WI38 (cell line): ENCODE measurements around the gene DLGAP1.

Source experiments
- H3K4me3 ChIP-seq: 2 replicates; pipeline ENCODE4 v1.5.1; 2011; ENCODE audit warnings: low read depth, mild to moderate bottlenecking, control low read depth, low read length
- TF ChIP-seq, protein P1 (sequence below): IDR thresholded peaks from 2 replicates; pipeline ENCODE4 v1.5.1; 2012; ENCODE audit warnings: low read depth, mild to moderate bottlenecking, control low read depth, low read length

Gene DLGAP1

DNA sequence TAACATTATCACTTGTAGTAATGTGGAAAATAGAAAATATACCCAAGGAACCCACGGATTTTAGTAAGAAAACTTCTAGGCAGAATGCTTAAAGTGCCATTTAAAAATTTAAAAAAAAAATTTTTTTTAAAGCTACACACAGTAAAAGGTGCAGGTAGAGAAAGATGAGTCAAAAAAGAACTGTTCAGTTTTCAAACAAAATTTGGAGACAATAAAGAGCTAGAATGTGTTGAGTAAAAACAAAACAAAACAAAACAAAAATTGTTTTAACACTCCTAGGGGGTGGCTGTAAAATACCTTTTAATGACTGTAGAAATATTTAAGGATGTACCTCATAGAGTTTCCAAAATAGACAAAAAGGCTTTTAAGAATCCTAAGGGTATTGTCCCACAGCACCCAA is 793.1 kb downstream of the DLGAP1 start:
- TF ChIP-seq, protein P1, sequence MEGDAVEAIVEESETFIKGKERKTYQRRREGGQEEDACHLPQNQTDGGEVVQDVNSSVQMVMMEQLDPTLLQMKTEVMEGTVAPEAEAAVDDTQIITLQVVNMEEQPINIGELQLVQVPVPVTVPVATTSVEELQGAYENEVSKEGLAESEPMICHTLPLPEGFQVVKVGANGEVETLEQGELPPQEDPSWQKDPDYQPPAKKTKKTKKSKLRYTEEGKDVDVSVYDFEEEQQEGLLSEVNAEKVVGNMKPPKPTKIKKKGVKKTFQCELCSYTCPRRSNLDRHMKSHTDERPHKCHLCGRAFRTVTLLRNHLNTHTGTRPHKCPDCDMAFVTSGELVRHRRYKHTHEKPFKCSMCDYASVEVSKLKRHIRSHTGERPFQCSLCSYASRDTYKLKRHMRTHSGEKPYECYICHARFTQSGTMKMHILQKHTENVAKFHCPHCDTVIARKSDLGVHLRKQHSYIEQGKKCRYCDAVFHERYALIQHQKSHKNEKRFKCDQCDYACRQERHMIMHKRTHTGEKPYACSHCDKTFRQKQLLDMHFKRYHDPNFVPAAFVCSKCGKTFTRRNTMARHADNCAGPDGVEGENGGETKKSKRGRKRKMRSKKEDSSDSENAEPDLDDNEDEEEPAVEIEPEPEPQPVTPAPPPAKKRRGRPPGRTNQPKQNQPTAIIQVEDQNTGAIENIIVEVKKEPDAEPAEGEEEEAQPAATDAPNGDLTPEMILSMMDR, result no peak
- H3K4me3 ChIP-seq, result no peak overlapping the region

DNA sequence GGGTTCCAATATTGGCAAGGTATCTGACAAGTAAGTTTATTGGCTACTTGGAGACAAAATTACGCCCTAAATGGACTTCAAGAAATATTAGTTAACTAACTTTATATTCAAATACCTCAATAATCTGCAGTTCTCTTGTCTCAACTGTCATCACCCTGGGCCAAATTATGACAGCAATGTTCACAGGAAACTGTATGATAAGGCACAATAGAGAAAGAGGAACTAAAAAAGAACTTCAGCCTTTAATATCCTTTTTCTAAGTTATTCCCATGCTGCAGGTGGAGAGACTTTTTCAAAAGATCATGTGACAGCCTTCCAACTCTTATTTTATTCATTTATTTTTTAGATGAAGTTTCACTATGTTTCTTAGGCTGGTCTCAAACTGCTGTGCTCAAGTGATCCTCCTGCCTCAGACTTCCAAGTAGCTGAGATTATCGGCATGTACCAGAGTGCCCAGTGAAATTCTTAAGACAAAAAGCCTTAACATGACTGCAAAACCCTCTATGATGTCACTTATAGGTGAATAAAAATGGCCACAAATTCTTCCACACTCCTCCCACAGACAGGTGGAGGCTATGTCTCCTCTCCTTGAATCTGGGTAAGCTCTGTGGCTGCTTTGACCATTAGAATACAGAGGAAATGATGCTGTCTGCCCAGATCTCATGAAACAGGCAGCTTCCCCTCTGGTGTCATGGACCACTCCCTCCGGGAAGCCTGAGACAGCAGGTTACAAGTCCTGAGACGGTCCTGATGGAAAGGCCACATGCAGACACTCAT is 794.2 kb downstream of the DLGAP1 start:
- no peak overlapping the region for H3K4me3 ChIP-seq
- TF ChIP-seq, protein P1, result no peak

DNA sequence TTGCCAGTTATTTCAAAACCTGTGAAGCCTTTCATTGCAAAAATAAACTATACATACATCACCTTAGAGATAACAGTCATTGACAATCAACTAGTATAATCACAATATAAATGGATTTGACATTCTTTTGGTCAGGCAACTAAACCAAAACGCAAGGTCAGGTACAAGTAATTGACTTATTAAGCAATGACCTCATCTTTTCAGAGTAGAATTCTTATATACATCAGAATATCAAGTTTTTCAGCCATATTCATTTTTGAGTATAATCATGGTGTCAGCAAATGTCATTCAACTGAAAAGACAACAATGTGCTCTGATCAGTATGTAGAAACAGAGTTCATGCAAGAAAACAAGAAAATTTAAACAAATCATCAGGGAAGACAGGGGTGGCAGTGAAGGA is 796.6 kb downstream of the DLGAP1 start:
- TF ChIP-seq, protein P1, result no peak
- H3K4me3 ChIP-seq, result no peak overlapping the region

DNA sequence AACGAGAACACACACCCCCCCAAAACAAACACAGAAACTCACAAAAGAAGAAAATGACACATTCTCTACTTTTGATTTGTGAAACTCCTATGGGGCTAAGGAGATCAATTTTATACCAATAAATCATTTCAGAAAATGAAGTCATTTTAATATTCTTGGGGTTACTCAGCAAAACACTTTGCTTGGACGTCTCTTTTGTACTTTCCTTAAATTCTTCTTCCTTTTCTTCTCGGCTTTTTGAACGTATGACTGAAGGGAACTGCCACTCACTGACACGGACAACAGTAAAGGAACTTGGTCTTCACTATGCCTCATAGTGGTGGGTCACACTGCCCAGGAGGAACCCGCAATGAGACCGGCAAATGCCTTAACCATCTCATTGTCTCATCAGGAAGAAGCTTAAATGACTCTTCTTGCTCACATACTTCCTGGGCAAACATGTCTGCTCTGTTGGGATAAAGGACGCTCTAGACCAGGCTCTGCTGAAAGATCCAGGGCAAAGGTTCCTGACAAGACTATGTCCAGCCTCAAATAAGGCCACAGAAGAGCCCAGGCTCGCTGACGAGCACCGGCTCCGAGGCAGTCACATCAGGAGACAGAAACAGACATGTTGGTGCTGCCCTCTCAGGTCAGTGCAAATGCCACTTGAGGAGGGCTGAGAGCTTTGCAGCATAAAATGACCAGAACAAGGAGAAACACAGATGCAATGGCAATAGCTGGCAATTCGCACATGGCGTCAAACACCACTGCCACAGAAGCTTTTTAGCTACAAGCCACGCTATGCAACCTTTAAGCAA is 799.7 kb downstream of the DLGAP1 start:
- TF ChIP-seq, protein P1, result no peak
- H3K4me3 ChIP-seq, result no peak overlapping the region

DNA sequence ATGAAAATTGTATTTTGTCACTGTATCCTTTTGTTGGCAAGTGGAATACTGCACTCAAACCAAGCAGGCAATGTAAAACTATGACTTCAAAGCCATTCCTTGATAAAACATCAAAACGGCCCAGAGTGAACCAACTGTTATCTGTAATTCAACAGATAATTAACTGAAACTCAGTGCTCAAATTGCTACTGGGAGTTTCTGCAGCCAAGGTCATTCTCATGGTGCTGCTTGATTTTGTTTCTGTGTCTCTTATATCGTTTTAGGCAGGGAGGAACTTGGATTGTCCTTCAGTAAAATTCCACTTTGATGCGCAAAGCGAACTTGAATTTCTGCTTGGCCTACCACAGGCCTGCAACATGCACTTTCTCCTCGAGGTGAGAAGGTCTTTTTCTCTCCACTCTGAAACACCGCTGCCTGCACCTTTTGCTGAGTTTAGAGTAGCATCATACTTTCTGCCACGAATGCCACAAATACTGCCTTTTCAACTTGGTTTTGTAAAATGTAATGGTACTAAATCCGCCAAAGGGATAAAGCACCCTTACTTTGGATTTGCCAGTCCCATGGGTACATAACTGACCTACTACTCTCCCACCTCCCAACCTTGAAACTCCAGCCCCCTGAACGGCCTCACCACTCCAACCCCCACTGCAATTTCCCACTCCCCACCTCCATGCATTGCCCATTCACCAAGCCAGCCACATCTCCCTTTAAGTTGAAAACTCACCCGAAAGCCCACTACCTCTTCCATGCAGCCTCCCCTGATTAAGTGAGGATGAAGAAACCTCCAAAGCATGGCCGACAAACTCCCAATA is 800.5 kb downstream of the DLGAP1 start:
- TF ChIP-seq, protein P1, result no peak
- H3K4me3 ChIP-seq, result no peak overlapping the region

DNA sequence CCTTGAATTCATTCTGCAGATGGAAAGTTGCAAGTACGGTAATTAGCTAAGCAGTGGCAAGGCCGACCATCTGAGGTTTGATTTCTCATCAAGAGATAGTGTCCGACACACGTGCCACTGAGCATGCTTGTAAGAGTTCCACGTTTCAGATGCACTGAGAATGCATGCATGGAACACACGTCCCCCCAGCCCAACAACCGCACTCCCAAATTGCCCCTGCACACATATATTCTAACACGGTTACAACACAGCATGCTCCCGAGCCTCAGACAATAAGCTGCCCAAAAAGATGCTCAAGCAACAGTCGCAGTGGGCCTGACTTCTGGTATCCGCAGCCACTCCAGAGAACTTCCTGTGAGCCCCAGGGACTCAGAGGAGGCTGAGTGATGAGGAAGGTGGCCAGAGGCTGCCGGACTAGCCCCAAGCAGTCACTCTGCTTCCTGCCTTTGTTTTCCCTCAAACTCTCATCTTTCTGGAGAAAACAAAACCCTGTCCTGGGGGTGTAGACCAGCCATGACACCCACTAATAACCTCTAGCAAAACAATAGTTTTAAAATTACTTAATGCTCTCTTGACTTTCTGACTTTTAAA is 801.2 kb downstream of the DLGAP1 start:
- peak overlapping the region; percentile 41 for H3K4me3 ChIP-seq
- TF ChIP-seq, protein P1, result no peak
